ENCODE results near the gene GPR50.

The GPR50 gene

DNA sequence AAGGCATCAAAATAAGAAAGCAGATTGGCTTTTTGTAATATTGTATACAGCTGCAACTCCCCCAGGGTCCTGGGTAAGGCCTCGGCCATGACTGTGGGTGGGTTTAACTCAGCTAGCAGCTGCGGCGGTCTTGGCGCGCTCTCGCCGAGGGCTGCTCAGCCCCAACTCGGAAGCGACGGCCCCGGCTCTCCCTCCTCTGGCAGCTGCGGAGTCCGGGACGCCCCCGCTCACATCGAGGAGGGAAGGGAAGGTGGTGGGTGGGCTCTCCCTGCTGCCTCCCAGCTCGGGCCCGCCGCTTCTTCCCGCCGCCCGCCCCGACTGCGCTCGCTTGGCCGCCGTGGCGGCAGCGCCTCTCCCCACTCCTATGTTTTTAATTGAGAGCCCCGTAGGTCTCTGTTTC, 51.2 kb downstream of the GPR50 start:
- DNase-seq (ENCODE audit: low spot score): no peak

DNA sequence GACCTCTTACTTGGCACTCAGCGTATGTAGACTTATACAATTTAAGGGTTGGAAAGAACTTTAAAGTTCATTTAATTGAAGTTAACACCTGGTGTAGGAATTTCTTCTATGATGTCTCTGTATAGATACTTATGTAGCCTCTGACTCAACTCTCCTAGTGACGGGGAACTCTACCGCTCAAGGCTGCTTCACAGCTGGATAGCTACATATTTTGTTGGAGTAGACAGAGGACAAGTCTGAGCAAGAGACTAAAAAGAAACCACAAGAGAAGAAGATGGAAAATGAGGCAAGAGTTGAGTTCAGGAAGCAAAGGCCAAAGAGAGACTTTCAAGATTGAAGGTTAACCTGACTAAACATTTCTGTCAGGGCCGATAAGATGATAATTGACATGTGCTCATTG, 52.6 kb downstream of the GPR50 start:
- no peak for DNase-seq (ENCODE audit: low spot score)

Measured in putamen (tissue), 1 donor.